Activated CD4-positive, alpha-beta T cell treated with anti-CD3 and anti-CD28 coated beads, Interleukin-2, Interleukin-6, amounts not matched to agents 100 ng/mL and 50 ng/mL, durations not matched to agents 16 hours and 8 hours (primary cell): ENCODE measurements around the gene SLC66A1.

ENCODE experiments used
- DNase-seq: peaks from one replicate; pipeline ENCODE4 v3.0.0-alpha.2; 2020

The SLC66A1 gene

DNA sequence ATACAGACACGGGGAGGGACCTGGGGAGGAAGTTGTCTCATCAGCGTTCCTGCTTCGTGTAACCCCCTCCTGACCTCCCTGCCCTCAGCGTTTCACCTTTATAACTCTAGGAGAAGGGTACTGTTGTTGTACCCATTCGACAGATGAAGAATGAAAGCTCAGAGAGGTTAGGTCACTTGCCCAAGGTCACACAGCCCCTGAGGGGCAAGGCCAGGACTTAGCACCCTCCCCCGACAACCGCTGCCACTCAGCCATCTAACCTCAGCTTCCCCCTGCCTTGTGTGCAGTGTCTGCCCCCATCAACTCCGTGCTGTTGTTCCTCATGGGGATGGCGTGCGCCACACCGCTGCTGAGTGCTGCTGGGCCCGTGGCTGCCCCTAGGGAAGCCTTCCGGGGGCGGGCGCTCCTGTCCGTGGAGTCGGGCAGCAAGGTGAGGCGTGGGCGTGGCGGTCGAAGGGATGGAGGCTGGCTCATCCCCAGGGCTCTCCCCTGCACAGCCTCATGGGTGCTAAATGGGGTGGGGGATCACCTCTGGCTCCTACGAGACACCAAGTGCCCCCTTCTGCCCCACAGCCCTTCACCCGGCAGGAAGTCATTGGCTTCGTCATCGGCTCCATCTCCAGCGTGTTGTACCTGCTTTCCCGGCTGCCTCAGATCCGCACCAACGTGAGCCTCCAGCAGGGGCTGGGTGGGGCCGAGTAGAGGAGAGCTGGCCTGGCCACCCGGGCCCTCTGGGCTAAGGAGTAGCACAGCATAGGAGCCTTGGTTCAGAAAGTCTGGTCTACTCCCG lies 14.0 kb downstream of the SLC66A1 start:
- DNase-seq = no peak

DNA sequence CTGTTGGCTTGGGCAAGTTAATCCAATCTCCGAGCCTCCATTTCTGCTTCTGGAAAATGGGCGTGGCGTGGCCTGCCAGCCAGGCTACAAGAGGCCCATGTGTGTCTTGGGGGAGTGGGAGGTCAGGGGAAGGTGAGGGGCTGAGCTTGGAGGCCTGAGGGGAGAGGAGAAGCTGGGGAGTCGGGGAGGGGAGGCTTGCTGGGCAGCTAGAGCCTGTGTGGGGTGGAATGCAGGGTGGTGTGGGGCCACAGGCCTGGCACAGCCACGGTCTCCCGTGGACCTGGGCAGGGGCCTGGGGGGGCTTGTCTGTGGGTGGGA lies 14.6 kb downstream of the SLC66A1 start:
- no peak for DNase-seq

- no peak for DNase-seq
These were observed 15.2 kb downstream of the SLC66A1 start for GRCh38 chr1:19327301-19327700.

DNA sequence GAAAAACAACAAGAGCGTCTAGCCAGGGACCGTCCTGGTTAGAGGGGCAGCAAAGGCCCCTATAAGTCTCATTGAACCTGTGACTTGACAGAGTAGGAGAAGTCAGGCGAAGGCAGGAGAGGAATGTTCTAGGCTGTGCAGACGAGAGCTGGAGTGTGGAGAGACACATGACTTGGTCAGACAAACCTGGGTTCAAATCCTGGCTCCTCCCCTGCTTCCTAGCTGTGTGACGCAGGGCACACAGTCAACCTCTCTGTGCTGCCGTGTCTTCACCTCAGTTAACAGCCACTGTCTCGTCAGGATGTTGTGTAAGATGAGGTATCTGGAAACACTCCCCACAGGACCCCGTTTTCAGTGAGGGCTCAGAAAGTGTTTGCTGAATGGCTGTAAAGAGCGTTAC lies 15.6 kb downstream of the SLC66A1 start:
- no peak for DNase-seq

- DNase-seq = no peak
These were observed 16.4 kb downstream of the SLC66A1 start for GRCh38 chr1:19328486-19328885.

DNA sequence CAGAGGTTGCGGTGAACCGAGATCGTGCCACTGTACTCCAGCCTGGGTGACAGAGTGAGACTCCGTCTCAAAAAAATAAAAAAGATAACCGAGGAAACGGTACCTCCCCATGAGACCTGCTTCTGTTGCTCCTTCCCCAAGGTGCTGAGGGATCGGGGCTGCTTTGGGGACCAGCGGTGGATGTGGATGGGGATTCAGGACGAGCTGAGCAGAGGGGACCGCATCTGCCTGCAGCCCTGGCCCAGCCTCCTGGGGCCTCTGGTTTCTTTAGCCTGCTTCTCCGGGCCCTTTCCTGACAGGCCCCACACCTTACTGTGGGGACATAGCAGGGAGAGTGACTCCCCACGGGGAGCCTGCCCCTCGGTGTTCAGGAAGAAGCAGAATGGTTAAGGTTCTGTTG lies 17.1 kb downstream of the SLC66A1 start:
- no peak for DNase-seq

DNA sequence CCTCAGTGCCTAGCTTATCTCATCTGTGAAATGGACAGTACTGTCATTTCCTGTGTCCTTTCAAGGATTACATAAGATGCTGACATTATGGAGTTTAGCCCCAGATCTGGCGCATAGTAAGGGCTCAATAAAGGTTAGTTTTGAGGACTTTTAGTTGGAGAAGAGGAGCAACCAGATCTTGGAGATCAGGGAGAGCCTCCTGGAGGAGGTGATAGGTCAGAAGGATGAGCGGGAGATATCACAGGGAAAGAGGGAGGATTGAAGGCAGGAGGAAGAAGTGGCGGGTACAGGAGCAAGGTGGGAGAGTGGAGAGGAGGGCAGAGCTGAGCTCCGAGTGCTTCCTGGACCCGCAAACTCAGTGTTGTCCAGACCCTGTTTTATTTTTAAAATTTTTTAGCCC lies 17.5 kb downstream of the SLC66A1 start:
- no peak for DNase-seq

DNA sequence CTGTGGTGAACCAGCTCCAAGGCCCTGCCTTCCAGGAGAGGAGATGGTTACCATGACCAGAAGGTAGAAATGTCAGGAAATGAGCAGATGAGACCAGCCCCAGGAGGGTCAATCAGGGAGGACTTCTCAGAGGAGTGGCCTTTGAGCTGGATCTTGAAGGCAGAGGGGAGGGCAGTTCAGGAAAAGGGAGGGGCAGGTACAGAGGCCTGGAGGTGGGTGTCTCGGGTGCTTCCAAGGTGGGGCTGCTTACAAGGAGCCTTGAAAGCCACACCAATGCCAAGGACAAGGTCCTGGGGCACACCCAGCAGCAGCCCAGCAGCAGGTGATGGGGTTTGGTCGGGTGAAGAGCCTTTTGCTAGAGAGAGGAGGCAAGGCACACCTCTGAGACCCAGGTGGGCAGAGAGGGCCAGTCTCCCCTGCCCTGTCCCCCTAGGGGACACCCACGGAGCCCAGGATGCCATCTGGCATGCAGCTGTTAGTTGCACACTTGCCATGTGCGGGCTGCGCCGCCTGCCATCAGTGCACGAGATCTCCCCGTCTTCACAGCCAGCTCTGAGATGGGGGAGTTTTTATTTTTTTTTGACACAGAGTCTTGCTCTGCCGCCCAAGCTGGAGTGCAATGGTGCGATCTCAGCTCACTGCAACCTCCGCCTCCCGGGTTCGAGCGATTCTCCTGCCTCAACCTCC lies 18.5 kb downstream of the SLC66A1 start:
- no peak for DNase-seq

GRCh38 chr1:19331262-19331878 lies 19.2 kb downstream of the SLC66A1 start:
- no peak for DNase-seq

DNA sequence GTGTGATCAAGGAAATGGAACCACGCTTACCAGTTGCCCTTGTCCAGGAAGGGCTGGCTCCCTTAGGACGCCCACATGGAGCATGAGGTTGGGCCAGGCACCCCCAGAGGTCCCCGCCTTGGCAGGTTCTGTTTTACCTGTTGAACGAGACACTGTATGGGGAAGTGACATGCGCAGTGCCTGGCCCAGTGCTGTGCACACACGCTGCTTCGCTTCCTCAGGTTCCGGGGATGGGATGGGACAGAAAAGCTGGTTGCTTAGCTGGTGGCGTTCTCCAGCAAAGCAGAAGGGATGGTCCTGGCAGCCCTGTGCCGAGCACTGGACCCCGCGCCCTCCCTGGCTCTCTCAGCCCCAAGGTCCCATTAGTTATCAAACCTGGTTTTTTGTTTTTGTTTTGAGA lies 20.7 kb downstream of the SLC66A1 start:
- DNase-seq = no peak

- no peak for DNase-seq
These were observed 21.6 kb downstream of the SLC66A1 start for GRCh38 chr1:19333587-19334354.

GRCh38 chr1:19336543-19336942 lies 24.4 kb downstream of the SLC66A1 start:
- peak; percentile 16 for DNase-seq

DNA sequence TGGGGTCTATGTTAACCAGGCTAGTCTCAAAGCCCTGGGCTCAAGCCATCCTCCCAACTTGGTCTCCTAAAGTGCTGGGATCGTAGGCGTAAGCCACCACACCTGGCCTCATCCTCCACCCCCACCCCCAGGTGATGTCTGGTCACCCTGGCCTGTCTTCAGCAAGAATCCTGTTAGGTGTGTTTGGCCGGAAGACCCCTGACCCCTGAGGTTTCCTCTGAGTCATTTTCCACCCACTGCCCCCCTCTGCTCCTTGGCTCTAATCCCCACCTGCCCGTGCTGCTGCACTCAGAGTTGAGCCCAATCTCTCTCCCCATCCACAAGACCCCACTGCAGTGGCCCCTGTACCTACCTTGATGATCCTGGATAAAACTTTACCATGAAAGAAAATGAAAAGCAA lies 25.2 kb downstream of the SLC66A1 start:
- no peak for DNase-seq

- no peak for DNase-seq
These were observed 26.2 kb downstream of the SLC66A1 start for GRCh38 chr1:19338323-19338762.

GRCh38 chr1:19339214-19339861 lies 27.2 kb downstream of the SLC66A1 start:
- no peak for DNase-seq

- DNase-seq = no peak
These were observed 28.3 kb downstream of the SLC66A1 start for GRCh38 chr1:19340387-19340937.

DNA sequence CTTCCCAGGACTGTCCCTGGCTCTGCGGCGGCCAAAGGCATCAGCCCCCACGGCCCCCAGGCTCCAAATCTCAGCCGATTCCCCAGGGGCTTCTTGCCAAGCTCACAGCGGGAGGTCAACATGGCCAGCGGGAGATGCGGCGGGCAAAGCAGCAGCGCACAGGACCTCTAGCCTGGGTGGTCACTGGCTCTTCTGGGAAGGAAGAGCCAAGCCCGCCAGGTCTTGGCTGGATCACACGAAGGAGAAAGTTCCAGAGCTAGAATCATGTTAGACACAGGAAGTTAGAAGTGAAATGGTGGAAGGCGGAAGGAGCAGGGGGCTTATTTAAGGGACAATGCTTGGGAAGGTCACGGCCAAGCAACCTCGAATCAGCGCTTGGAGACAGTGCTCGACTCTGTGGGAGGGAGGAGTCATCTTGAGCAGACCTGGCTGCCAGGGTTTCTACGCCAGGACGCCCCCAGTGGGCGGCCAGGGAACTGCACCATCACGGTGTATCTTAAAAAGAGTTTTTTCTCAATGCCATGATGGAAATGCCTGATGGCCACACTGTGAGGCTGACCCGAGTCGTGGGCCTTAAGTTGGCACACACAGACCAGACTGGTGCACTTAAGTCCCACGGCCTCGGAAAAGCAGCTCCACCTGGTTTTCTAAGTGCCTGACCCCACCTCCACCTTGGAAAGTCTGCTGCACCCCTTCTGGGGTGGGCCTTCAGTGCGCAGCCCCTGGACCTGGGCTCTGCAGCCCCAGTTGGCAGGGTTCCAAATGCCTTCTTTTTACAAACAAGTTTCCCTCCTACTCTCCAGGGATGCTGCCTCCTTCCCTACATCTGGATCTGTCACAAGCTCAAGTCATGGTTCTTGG lies 29.3 kb downstream of the SLC66A1 start:
- DNase-seq = peak; percentile 83

DNA sequence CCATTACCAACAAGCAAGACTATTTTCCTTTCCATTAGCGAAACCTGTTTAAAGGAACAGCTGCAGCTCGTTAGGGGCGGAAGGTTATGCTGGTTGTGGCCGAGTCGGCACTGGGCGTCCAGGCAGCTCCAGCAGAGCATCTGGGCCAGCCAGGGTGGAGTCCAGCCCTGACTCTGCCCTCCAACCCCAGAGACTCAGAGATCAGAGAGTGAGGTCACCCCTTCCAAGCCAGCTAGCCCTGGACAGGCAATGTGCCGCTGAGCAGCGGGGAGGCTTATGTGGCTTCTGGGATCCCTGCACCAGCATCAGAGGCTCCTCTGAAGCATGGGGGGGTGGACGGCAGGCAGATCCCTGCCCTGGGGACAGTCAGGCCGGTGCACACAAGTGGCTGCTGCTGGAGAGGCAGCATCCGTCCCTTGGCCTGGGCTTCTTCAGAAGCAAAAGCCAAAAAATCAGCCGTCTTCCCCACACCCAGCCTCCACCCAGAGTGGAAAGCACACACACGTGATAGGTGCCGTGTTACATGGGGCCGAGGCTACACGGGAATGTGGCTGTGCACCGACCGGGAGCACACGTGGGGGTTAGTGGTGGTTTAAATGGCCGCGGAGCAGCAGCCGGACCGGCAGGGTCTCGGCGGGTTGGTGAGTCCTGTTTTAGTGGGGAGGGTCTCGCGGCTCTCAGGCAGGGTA lies 30.1 kb downstream of the SLC66A1 start:
- DNase-seq = no peak

GRCh38 chr1:19342894-19343616 lies 30.9 kb downstream of the SLC66A1 start:
- DNase-seq = no peak
